Epidermal melanocyte (primary cell): ENCODE measurements around the gene PRF1.

Experiments
- DNase-seq: peaks from one replicate; pipeline ENCODE4 v3.0.0; 2011; ENCODE audit warnings: low spot score; ENCODE audit not compliant: insufficient read length

The PRF1 gene

DNA sequence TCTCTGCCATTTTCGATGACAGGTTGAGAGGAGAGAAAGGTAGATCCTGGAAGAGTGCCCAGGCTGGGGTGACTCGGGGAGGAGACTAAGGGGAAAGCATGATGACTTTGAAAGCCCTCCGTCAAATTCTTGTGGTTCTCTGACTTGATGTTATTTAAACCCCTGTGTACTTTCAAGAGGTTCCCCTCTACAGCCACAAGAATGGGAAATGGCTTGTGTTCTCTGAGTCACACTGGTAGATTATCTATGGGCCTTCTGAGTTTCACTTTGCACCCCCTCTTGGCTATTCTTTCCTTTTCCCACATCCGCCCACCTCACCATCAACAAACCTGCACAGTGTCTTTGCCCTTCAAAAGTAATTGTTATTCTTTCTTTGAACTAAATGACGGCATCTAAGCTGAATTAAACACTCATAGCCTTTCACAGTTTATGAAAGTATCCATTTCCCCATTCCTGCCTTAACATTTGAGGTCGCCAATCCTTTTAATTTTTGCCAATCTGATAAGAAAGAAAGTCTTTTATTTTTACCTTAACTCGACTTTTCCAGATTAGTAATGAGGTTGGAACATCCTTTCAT is 24.1 kb downstream of the PRF1 start:
- no peak for DNase-seq

DNA sequence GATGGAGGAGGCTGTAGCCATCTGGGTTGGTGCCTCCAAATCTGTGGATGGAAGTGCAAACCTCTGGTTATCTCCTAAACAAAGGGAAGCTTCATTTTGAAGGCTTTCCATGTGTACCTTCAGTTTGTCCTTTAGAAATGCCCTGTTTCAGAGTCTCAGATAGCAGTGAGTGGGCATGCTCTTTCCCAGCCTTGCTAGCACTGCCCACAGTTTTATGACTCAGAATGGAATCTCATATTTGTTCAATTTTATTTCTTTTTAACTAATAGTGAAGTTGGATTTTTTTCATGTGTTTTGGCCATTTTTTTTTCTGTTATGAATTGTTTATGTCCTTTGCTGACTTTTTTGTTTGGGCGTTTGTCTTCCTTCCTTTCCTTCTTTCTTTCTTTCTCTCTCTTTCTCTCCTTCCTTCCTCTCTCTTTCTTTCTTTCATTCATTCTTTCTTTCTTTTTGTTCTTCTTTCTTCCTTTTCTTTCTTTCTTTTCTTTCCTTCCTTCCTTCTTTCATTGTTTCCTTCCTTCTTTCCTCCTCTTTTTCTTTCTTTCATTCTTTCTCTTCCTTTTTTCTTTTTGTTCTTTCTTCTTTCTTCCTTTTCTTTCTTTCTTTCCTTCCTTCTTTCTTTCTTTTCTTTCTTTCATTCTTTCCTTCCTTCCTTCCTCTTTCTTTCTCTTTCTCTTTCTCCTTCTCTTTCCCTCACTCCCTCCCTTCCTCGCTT is 25.6 kb downstream of the PRF1 start:
- no peak for DNase-seq

DNA sequence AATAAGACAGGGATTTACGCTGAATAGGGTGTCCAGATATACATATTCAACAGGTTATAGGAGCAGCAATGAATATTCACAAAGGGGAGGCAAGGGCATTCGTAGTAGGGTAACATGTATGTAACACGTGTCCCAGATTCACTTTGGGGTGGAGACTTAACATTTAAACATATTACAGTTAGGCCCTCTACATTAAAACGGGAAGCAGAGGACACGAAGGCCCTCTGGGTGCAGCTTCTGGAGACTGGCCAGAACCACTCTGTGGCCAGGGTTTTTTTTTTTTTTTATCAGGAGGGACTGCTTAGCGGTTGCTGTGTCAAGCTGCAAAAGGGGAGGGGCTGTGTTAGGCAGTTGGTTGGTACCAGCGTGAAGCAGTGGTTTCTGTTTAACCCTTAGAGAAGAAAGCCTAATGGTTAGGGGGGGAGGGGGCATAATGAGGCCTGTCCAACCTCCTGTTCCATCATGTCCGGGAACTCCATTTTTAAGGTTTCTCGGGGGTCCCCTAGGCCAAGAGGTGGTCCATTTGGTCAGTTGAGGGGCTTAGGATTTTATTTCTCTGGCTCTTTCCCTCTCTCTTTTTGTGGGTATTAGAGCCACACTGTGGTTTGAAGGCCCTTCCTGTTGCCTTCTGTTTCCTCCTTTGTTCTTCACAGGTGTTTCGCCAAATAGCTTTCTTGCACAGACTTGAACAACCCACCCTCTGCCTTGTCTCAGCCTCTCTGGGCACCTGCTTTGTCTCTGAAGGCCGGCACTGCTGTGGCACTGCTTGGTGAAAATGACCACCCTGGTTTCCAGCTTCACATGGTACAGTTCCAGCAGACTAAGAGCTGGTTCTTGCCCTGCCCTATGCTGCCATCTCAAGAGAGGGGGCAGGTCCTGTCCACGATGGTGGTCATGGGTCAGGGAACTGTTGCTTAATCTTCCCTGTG is 26.4 kb downstream of the PRF1 start:
- DNase-seq = peak; percentile 69

DNA sequence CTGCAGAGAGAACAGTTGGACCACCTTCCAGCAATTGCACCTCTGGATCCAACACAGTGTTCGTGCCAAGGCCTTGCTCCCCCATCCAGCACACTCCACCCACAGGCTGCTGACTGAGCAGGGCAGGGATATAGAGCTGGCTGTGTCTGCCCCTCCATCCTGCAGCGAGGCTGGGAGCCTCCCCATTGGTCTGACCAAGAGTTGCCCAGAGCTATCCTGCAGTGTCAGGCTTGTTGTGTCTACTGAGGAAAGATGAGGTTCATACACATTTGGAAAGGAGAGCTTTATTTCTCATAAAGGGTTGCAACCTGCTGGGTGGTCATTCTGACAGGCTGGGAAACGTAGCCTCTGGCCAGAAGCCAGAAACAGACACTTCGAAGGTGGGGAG is 27.1 kb downstream of the PRF1 start:
- DNase-seq = no peak

DNA sequence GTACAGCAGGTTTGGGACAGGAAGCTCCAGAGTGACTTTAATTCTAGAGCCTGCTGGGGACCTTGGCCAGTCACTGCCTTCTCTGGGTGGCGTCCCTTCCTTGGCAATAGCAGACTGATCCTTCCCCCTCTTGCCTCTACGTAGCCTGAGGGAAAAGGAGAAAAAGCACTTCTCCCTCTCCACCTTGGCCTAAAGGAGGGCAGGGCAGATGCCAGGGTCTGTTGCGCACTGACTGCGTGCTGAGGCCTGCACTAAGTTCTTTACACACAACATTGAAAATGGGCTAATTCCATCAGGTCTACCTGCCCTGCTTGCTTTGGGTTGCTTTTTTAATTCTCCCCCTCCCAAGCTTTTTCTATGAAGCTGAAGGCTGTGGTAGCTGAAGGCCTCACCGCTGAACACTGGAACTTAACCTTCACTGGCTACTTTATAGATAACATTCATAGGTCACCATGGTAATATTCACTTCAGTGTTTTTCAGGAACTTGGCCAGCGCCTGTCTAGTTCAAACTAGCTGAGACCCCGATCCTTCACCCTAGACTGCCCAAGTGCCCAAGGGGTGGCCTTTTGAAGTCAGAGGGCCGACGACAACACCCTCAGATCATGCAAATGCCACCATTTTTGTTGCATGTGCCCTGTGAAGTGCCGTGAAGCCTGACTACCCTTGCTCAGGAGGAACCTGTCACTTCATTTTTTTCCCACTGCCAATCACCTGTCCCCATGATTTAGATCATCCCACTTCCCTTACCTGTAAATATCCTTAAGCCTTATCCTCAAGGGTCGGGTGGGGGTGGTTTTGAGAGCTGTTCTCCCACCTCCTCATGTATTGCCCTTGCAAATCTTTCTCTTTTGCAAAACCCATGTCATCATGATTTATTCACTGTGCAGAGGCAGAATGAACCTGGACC is 28.7 kb downstream of the PRF1 start:
- DNase-seq = no peak

DNA sequence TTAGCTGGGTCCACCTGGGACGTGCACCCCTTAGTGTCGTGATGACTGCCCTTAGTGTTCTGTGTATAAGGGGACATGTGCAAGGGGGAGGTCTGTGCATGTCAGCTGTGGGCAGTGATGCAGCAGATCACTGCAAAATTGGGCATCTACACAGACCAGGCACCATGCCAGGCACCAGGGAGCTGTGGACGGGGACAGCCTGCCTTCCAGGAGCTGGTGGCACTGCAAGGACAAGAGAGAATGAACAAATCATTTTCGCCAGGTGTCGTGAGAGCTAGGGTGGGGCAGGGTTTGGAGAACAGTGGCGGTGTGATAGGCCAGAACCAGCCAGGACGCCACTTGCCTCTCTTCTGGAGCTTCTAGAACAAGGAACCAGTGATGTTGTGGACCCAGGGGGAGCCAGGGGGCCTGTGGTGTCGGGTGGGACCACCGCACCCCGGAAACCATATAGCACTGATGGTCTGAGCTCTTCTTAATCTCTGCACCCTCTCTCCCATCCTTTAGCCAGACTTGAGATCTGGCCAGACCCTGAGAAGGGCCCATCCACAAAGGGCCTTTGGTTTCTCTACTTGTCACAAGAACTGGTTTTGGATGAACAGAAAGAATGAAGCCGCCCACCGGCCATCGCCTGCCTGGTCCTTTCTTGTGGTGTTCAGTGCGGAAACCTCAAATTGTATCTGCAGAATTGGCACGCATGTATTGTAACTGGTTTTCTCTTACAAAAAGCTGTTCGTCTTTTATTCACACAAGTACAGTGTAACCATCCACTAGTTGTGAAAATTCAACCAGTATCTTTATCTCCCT is 30.7 kb downstream of the PRF1 start:
- no peak for DNase-seq

DNA sequence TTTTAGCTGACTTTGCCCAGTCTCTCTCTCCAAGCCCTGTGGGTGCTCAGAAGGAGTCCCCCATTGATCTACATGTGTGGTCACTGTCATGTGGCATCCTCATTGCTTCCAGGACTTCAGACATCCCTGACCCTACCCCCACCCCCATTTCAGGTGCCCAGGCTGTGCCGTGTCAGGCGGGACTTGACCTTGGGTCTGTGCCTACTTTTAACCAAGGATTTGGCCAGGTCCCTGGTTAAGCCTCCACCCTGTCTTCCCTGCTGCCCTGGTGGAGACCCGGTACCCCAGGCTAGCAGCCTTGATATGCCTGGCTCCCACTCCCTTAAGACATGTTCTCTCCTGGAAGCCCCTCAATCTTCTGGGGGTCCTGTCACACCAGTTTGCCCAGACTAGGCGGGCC is 31.3 kb downstream of the PRF1 start:
- DNase-seq = no peak

DNA sequence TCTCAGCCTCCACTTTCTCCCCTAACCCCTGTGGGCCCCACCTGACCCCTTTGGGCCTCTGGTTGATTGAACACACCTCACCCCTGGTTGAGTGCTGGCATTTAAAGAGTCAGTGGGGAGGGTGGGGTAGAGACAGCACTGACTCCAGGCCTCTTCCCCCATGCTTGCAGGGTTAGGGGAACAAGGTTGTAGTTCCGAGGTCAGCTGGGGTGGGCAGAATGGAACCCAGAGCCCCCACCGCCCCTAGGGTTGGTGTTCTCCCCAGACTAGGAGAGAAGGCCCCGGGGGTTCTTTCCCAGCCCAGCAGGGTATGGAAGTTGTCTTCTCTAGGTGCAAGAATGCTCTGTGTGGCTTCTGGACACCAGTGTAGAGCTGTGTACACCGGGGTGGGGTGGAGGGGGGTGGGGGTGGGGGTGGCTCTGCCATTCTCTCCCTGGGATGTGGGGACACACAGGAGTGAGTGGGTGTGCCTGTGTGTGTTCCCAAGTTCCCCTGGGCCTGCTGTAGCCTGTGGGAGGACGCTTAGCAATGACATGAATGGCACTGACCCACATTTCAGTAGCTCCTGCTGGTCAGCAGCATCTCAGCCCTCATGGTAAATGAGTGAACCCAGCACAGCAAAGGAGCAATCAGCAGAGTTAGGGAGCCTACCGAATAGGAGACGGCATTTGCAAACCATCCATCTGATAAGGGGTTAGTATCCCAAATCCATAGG is 33.6 kb downstream of the PRF1 start:
- no peak for DNase-seq

DNA sequence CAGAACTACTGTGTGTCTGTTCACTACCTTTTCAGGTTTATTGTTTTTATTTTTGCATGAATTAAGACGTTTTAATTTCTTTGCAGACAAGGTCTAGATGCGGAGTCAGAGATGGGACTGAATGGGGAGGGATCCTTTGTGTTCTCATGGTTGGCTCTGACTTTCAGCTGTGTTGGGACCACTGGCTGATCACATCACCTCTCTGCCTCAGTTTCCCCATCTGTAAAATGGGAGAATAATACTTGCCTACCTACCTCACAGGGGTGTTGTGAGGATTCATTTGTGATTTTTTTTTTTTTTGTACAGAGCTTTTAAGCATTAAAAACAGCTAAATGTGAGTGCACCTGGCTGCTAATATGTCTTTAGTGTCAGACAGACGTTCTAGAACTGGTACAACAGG is 34.4 kb downstream of the PRF1 start:
- DNase-seq = no peak

DNA sequence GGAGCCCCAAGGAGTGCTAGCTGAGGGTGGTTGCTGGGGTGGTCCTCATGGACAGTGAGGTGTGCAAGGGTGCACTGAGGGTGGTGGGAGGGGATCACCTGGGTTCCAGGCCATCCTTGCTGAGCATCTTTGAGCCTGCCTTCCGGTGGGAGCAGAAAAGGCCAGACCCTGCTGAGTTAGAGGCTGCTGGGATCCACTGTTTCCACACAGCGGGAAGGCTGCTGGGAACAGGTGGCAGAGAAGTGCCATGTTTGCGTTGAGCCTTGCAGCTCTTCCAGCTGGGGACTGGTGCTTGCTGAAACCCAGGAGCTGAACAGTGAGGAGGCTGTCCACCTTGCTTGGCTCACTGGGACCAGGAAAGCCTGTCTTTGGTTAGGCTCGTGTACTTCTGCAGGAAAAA is 34.9 kb downstream of the PRF1 start:
- no peak for DNase-seq

DNA sequence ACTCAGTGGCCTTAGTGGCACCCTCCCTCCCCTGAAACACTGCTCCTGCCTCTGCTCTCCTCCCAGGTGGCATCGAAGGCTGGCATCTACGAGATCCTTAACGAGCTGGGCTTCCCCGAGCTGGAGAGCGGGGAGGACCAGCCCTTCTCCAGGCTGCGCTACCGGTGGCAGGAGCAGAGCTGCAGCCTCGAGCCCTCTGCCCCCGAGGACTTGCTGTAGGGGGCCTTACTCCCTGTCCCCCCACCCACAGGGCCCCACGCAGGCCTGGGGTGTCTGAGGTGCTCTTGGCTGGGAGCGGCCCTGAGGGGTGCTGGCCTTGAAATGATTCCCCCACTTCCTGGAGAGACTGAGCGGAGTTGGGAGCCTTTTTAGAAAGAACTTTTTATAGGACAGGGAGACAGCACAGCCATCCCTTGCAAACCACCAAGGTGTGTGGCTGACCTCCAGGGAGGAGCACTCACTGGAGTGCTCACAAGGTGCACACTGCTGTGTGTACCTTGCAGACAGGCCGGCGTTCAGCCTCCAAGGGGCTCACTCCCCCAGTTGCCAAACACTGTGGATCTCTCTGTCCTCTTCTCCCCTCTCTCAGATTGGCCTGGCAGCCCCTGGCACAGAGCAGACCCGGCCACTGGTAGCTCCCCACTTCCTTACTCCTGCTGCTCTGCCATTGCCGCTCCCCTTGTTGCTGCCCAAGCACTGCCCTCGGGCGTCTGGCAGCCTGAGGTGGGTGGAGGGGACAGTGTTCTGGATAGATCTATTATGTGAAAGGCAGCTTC is 35.8 kb downstream of the PRF1 start:
- DNase-seq = no peak

DNA sequence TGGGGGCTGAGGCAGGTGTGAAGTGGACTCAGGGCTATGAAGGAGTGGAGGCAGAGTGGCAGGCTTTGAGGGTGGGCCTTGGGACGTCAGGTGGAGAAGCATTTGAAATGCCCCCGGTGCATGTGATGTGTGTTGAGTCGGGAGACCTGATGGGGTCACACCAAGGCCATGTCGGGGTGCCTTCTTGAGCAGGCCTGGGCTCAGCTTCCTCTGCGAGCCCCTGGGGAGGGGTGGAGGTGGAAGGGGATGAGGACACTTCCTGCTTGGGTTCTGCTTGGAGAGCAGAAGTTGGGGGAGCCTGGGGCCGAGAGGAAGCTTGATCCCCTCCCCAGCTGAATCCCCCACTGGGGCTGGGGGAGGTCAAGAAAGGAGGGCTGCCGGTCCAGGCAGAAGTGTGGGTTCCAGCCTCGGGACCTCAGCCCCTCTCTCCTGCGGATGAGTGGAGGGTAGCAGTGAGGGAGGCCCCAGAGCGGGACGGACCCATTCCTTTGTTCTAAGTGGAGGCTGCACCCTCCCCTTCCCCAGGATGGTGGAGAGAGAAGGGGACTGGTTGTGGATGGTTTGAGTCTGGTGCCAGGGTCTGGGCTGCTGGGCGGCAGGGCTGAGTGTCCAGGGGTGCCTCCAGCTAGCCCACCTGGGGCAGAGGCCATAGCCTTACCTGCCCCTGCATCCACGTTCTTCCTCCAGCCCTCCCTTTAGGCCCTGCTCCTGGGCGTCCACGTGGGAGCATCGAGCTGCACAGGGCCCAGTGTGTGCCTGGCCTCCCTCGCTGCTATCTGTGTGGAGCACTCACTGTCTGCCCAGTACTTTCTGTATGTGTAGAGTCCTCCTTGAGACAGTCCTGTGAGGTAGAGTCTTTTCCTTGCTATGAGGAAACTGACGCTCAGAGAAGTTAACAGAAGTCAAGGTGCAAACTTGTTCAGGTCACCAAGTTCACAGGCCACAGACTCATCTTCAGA is 36.7 kb downstream of the PRF1 start:
- no peak for DNase-seq

DNA sequence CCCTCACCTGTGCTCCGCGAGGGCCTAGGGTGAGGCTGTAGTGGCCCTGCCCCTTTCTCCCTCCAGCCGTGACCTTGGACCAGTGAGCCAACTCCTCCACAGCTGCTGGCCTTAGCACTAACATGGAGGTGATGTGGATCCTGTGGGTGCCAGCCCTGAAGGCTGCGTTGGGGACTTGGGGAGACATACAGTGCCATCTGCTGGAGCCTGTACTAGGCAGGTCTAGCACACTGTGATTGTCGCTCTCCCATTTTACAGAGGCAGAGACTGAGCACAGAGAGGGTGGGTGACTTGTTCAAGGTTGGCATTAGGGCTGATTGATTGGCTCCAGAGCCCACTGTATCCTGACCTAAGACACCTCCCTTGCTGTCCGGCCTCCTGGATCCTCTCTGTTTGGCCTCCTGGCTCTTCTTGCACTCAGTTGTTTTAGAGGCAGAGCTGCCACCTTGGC is 37.6 kb downstream of the PRF1 start:
- DNase-seq = no peak

DNA sequence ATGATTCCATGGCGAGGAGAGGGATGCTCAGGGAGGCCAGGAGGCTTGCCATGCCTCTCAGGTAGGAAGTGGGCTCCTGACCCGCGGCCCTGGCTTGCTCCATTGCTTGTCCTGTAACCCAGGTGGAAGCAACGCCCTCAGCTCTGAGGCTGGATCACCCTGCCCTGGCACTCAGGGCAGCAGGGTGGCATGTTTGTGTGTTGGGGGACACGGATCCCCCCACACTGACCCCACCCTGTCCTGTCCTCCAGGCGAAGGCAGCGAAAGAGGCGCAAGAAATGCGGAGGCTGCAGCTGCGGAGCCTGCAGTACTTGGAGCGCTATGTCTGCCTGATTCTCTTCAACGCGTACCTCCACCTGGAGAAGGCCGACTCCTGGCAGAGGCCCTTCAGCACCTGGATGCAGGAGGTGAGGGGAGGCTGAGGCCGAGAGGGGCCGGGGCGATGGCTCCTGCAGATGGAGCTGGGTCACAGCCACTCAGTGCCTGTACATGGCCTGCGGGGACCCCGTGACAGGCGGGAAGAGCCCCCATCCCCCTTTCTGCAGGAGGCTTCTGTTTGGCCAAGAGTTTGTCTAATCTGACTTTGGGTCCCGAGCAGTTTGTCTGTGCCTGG is 38.3 kb downstream of the PRF1 start:
- no peak for DNase-seq

DNA sequence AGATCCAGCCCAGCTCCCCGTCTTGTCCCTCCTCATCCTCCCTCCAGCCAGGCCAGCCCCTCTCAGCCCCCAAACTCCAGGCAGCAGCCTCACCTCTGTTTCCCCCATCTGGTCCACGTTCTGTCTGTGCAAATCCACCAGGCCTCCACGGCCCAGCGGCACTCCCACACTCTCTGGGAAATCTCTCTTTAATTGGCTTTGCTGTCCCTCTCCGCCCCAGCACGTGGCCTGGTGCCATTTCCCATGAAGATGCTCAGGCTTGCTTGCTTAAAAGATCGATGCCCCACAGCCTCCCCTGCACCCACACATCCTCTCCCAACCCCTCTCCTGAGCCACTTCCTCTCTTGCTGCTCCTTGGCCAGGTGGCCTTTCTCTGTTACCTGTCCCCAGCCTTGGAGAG is 39.3 kb downstream of the PRF1 start:
- DNase-seq = no peak

DNA sequence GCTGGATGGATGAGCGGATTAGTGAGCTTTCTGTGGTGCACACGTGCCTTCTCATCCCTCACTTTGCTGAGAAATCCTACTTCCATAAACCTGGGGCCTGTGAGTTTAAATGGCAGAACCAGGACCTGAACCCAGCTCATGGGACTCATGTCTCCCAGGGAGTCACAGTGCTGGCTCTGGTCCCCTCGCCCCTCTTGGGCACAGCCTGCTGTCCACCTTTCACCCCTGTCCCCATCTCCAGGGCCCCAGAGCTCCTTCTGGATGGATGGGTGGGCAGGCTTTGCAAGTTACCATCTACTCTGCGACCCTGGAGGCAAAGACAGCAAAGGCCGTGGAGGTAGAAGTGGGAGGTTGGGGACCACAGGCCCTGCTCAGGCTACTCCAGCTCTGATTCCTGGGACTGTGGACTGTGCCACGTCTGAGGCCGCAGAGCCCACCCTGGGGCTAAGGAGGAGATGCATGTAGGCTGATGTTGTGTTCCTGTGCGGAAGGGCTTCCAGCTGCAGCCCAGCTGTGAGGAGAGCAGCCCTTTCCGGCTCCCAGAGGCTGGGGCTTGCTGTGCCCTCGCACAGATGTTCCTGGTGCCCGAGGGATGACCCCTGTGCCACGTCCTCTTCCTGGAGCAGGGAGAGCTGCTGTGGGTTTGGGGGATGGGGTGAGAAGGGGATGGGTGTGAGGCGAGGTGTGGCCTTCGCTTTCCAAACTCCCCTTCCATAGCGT is 40.3 kb downstream of the PRF1 start:
- no peak for DNase-seq

DNA sequence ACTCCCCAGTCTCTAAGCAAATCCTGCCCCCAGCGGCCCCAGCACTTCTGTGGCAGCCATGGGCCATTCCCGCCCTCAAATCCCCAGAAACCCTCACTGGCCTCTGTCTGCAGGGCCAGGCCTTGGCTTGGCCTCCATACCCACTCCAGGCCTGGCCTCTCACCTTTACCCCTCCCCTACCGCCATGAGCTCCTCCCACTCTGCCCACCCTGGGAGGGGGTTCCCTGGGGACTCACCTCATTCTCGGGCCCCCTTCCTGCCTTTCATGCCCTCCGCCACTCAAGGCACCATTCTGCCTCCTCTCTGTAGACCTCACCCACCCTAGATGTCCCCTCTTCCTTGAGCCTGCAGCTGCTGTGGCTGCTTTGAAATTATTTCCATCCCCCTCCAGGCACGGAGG is 41.0 kb downstream of the PRF1 start:
- DNase-seq = no peak
